ENCODE measurements around the gene STAP2. TPM values are rescaled to one million over a fixed set of nuclear protein-coding genes. Genes with fewer than 3 reads are reported as not detected.

Gene STAP2
- total RNA-seq, result 1 to 10 TPM; 1.5 to 2.9 (median 1.8) TPM

- no peak for TF ChIP-seq CTCF (IDR thresholded peaks at IDR 0.05; ENCODE audit: low read depth)
Measured at GRCh38 chr19:4338441-4339355, at the start of gene STAP2. STAP2 (minus strand) TSS chr19:4338827; CDS start chr19:4338753, 74 bp downstream.

- TF ChIP-seq CTCF (IDR thresholded peaks at IDR 0.05; ENCODE audit: low read depth), result no peak
Measured at GRCh38 chr19:4386041-4386782, 47.6 kb upstream of the STAP2 start.

DNA sequence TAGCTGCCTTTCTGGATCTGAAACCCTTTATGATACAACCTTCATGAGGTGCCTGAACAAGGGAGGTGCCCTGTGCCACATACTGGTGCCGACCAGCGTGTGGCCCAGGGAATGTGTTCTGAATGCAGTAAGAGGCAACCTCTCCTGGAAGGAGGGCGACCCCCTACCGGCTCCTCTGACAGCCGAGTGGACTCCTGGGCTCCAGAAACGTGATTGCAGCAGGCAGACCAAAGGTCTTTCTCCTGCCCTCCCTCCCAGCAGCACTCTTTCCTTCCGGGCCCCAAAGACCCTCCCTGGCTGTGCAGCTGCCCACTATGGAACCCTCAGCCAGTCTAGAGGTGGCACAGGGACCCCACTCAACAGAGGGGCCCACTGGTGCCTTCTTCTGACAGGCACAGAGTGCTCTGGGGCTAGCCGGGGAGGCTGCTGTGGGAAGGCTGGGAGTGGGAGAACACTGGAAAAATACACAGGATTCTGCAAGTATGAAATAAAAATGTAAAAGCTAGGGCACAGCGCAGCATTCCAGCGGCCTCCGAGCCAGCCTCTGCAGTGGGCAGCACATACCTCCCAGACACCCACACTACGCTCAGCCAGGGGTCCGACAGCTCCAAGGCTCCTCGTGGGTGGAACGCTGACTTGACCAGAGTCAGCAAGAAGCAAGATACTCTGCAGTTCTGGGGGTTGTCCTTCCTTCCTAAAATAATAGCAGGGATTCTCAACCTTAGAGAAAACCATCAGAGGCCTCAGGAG lies 46.8 kb upstream of the STAP2 start:
- no peak for TF ChIP-seq CTCF (IDR thresholded peaks at IDR 0.05; ENCODE audit: low read depth)

- no peak for TF ChIP-seq CTCF (IDR thresholded peaks at IDR 0.05; ENCODE audit: low read depth)
Measured at GRCh38 chr19:4380254-4380727, 41.7 kb upstream of the STAP2 start.

- no peak for TF ChIP-seq CTCF (IDR thresholded peaks at IDR 0.05; ENCODE audit: low read depth)
Measured at GRCh38 chr19:4379383-4380253, 41.0 kb upstream of the STAP2 start.

- TF ChIP-seq CTCF (IDR thresholded peaks at IDR 0.05; ENCODE audit: low read depth), result no peak
Measured at GRCh38 chr19:4378886-4379285, 40.3 kb upstream of the STAP2 start.
